Memory B cell (primary cell): ENCODE results near the gene SPRYD4.
A peak's percentile ranks its signal among the peaks of the same experiment; 100 is the strongest.
"Not testable (repeated sequence)": the region's sequence is repeated elsewhere in the genome, so short reads cannot be mapped to it uniquely, and the experiment has no call there.

Experiments used
- ATAC-seq: fragments of 150-1000 bp; cut with Tn5 transposase; 2 replicates; pipeline ENCODE4 v1.10.0; 2021; ENCODE audit warnings: low read depth, mild to moderate bottlenecking, moderate library complexity
- DNase-seq, 2 donors: peaks; one replicate each; pipeline ENCODE4 v3.0.0; 2022; ENCODE audit warnings: low spot score in 2 of 2
- H3K27ac Mint-ChIP-seq: one replicate; pipeline ENCODE4 v1.8.0; 2022; ENCODE audit warnings: mild to moderate bottlenecking, moderate library complexity, mixed read lengths
- H3K27me3 Mint-ChIP-seq: one replicate; pipeline ENCODE4 v1.8.0; 2022; ENCODE audit warnings: mixed read lengths
- H3K36me3 Mint-ChIP-seq: one replicate; pipeline ENCODE4 v1.8.0; 2022; ENCODE audit warnings: mild to moderate bottlenecking, mixed read lengths
- H3K4me1 Mint-ChIP-seq: one replicate; pipeline ENCODE4 v1.8.0; 2022; ENCODE audit warnings: mixed read lengths
- H3K4me3 Mint-ChIP-seq: one replicate; pipeline ENCODE4 v1.8.0; 2022; ENCODE audit warnings: mild to moderate bottlenecking, moderate library complexity, mixed read lengths
- H3K9me3 Mint-ChIP-seq: one replicate; pipeline ENCODE4 v1.8.0; 2022; ENCODE audit warnings: mixed read lengths

The SPRYD4 gene

DNA sequence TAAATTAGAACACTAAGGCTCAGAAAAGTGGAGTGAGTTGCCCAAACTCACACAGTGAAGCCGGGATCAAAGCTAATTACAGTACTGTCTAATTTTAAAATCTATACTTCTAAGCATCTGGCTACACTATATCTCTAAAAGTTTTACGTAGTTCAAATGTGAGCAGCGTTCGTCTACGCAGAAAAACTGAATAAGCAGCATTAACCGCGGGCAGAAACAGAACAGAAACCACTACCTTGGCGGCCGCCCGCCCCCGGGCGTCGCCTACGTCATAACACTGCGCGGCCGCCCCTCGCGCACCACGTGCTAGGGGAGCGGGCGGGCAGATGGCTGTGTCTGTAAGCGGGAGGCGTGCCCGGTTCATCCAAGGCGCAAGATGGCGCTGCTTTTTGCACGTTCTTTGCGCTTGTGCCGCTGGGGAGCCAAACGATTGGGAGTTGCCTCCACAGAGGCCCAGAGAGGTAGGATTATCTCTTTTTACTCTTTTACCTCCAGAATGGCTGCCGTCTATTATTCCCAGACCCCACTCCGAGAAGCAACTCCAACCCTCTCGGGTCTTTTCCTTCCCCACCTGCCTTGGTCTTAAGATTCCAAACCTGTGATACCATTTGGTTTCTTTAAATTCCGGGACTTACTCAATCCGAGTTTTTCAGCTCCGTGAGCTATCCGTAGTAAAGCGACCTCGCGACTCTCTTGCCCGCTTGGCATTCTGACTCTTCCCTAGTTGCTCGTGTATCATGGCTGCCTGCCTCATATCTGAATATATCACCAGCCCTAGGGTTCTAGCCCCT, at the start of gene SPRYD4:
SPRYD4 (plus strand) TSS at position 363 of the 791 bp plus-strand sequence; CDS start at position 377, 14 bp downstream.
- Mint-ChIP-seq H3K4me1 (peaks cover 20% of the 10 kb centered on the region), H3K36me3 (no peaks in the 10 kb centered on the region), H3K27me3 (no peaks in the 10 kb centered on the region), H3K27ac (peak within 1 kb of the TSS; percentile 93), H3K4me3 (peak within 1 kb of the TSS; percentile 96), H3K9me3 (no peaks in the 10 kb centered on the region)
- peak; percentile 97 for ATAC-seq
- DNase-seq, result peak; percentile 90 to 92

DNA sequence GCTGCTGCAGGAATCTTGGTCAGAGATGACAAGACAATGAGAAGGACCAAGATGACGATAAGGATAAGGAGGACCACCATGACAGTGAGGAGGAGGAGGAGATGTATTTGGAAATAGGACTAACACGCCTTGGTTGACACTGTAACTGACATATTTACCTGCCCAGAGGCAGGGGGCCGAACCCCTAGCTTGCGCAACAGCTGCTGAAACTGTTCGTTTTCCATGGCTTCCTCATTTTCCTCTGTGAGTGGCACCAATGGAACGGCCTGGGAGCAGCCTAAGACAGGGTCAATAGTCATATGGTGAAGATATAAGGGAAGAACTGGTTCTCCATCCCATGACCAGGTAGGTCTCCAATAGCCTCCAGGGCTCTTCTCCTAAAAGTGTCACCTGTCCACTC, 48.0 kb upstream of the SPRYD4 start:
- ATAC-seq (no peak), DNase-seq (no peak)
- Mint-ChIP-seq H3K4me1 (no peaks in the 10 kb centered on the region), H3K36me3 (peaks cover 41% of the 10 kb centered on the region), H3K9me3 (no peaks in the 10 kb centered on the region), H3K4me3 (no peak overlapping the region), H3K27me3 (no peaks in the 10 kb centered on the region), H3K27ac (no peak overlapping the region)

DNA sequence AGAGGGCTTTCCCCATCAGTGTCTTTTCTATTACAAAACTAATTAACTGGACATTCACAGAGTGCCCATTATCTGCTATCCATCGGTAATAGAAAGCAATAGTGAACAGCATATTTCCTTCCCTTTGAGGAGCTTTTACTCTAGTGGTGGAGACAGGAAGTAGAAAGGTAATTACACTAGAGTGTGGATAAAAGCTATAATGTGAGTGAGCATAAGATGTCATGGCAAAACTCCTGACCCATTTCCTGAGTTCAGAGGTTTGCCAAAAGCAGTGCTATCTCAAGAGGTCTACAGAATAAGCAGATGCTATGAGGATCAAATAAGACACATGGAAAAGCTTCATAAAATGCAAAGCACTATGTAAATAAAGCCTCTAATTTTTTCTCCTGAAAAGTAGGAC, 43.2 kb upstream of the SPRYD4 start:
- peaks cover 40% of the 10 kb centered on the region for H3K36me3 Mint-ChIP-seq
- peak overlapping the region; percentile 7 for H3K27ac Mint-ChIP-seq
- no peaks in the 10 kb centered on the region for H3K9me3 Mint-ChIP-seq
- no peaks in the 10 kb centered on the region for H3K27me3 Mint-ChIP-seq
- ATAC-seq (no peak), DNase-seq (no peak)
- no peaks in the 10 kb centered on the region for H3K4me1 Mint-ChIP-seq
- no peak overlapping the region for H3K4me3 Mint-ChIP-seq

DNA sequence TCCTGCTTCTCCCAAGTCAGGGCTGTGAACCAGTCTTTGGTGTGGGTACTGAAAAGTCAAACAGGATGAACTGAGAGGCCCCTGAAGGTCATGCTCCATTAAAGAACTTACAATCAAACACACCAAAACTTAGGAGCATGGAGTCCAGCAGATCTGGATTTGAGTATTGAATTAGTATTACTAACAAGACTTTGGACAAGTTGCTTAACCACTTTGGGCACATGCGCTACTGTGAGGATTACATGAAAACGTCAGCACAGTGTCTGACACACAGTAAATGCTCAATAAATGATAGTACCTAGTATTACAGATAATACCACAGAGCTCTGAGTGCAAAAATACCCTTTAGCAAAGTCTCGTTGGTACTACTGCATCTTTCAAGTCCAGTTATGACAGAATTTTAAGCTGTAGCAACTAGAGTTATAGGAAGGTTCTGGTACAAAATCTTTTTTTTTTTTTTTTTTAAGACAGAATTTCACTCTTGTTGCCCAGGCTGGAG, 42.4 kb upstream of the SPRYD4 start:
- H3K36me3 Mint-ChIP-seq, result peaks cover 35% of the 10 kb centered on the region

DNA sequence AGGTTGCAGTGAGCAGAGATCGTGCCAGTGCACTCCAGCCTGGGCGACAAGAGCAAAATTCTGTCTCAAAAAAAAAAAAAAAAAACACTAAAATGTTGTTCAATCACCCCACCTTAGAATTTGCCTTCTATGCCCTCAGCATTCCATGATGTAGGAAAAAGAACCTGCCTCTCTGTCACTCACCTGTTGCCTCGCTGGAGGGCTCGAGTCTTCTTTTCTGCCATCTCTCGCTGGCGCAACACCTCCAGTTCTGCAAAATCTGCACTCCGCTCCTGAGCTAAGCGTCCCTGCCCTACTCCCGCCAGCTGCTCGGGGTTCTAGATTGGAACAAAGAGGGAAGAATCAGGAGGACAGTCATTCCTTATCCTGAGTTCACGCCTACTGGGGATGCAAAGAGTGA, 37.1 kb upstream of the SPRYD4 start:
- Mint-ChIP-seq H3K4me1 (no peaks in the 10 kb centered on the region), H3K27ac (no peak overlapping the region), H3K4me3 (no peak overlapping the region), H3K9me3 (no peaks in the 10 kb centered on the region), H3K27me3 (no peaks in the 10 kb centered on the region), H3K36me3 (peaks cover 18% of the 10 kb centered on the region)
- DNase-seq, result no peak
- ATAC-seq, result no peak

More for the DNA sequence above, 42.4 kb upstream of the SPRYD4 start:
- Mint-ChIP-seq H3K9me3 (no peaks in the 10 kb centered on the region), H3K4me1 (no peaks in the 10 kb centered on the region), H3K27ac (no peak overlapping the region), H3K4me3 (no peak overlapping the region), H3K27me3 (no peaks in the 10 kb centered on the region)
- DNase-seq (no peak), ATAC-seq (no peak)

DNA sequence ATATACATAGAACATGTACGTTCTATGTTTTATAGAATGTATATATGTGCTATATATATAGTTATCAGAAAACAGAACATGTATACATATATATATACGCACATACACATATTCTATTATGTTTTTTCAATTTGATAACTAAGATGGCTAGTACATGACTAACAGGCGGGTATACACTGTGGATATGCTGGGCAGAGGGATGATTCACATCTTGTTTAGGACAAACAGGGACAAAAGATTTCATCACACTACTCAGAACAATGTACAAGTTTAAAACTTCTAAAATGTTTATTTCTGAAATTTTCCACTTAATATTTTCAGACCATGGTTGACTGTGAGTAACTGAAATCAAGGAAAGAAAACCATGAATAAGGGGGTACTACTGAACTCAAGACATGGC, 36.5 kb upstream of the SPRYD4 start:
- peaks cover 18% of the 10 kb centered on the region for H3K36me3 Mint-ChIP-seq
- H3K27ac Mint-ChIP-seq, result no peak overlapping the region

DNA sequence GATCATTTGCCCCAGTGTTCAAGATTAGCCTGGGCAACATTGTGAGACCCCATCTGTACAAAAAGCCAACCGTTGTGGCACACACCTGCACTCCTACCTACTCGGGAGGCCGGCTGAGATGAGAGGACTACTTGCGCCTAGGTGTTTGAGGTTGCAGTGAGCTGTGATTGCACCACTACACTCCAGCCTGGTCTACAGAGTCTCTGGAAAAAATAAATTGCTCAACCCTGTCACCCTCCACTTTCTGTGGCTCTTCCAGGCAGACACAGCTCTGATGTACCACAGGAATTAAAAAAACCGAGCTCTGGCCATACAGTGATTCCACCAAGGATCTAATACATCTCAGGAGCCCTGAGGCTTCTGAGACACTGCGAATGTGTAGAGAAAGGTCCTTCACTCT, 33.5 kb upstream of the SPRYD4 start:
- H3K4me3 Mint-ChIP-seq, result no peak overlapping the region

More for the DNA sequence above, 36.5 kb upstream of the SPRYD4 start:
- no peak overlapping the region for H3K4me3 Mint-ChIP-seq
- no peaks in the 10 kb centered on the region for H3K27me3 Mint-ChIP-seq
- ATAC-seq, result no peak
- no peaks in the 10 kb centered on the region for H3K9me3 Mint-ChIP-seq
- DNase-seq, result no peak
- H3K4me1 Mint-ChIP-seq, result no peaks in the 10 kb centered on the region

DNA sequence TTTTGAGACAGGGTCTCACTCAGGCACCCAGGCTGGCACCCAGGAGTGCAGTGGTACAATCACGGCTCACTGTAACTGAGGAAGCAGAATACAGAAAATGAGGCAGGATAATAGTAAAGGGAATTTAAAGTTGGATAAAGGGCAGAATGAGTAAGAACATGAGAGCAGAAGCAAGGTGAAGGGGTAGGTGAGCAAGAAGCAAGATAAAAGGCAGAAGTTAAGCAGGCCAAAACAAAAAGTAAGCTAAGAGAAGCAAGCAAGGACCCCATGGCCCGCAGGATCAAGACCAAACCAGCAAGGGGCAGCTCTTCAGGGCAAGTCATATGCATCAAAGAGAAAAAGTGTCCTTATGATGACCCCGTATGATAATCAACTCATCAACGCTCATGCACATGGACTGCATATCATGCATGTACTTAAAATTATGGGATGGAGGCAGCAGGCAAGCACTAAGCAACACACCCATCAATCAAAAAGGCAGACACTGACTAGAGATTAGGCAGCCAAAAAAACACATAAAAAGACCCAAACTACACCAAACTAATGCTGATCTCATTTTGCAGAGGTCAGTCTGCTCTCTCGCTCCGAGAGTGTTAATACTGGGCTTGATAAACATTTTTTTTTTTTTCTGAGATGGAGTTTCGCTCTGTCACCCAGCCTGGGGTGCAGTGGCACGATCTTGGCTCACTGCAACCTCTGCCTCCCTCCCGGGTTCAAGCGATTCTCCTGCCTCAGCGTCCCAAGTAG, 30.8 kb upstream of the SPRYD4 start:
- no peak for ATAC-seq
- DNase-seq, result no peak
- Mint-ChIP-seq H3K9me3 (no peaks in the 10 kb centered on the region), H3K27ac (no peak overlapping the region), H3K4me3 (no peak overlapping the region), H3K27me3 (no peaks in the 10 kb centered on the region), H3K4me1 (peaks cover 4% of the 10 kb centered on the region), H3K36me3 (peaks cover 2% of the 10 kb centered on the region)

More for the DNA sequence above, 33.5 kb upstream of the SPRYD4 start:
- no peaks in the 10 kb centered on the region for H3K27me3 Mint-ChIP-seq
- peaks cover 4% of the 10 kb centered on the region for H3K4me1 Mint-ChIP-seq
- no peak overlapping the region for H3K27ac Mint-ChIP-seq
- no peaks in the 10 kb centered on the region for H3K9me3 Mint-ChIP-seq
- no peak for DNase-seq
- ATAC-seq, result no peak
- H3K36me3 Mint-ChIP-seq, result peaks cover 8% of the 10 kb centered on the region

DNA sequence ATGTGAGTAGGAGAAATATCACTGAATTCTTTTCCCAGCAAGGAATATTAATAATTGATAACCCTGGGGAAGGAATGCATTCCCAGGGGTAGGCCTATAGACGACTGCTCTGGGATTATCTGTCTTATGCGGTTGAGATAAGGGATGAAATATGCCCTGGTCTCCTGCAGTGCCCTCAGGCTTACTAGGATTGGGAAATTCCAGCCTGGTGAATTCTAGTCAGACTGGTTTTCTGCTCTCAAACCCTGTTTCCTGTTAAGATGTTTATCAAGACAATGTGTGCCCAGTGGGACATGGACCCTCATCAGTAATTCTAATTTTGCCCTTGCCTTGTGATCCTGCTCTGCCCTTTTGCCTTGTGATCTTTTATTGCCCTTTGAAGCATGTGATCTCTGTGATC, 25.2 kb upstream of the SPRYD4 start:
- peaks cover 10% of the 10 kb centered on the region for H3K36me3 Mint-ChIP-seq
- not testable (repeated sequence) for H3K27ac Mint-ChIP-seq, H3K4me3 Mint-ChIP-seq, ATAC-seq, H3K9me3 Mint-ChIP-seq, H3K27me3 Mint-ChIP-seq, DNase-seq
- peaks cover 17% of the 10 kb centered on the region for H3K4me1 Mint-ChIP-seq

DNA sequence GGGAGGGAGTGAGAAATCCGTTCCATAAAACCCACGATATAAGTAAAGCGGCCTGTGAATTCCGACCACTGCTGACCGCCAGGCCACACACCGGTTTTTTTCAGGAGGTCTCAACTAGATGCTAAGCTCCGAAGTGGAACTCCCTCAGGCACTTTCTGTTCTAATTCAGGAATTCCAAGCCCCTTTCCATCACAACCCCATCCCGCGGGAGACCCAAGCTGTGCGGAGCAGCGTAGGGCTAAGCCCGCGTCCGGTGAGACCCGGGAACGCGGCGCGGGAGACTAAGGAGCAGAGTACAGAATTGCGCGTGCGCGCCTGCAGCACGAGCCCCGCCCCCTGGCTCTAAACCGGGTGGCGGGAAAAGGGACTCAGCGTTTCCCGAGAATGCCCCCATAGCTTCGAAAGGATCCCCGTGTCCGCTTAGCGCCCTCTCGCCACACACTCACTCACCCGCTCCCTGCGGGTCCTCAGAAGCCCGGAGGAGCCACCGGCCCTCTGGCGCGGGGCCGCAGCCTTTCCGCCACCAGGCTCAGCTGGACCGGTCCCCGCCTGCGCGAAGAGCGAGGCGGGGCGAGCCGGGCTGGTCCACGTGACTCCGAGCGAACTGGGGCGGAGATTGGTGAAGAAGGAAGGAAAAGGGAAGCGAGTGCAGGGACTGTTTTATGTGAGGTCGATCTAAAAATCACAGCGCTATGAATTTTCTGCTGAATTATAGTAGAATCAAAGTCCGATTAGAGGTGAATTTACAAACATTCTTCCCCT, 19.3 kb upstream of the SPRYD4 start, which contains the start of gene TIMELESS:
TIMELESS (minus strand) TSS at position 567 of the 762 bp plus-strand sequence. CDS start 15,256 bp downstream, outside the sequence.
- Mint-ChIP-seq H3K9me3 (no peaks in the 10 kb centered on the region), H3K27me3 (no peaks in the 10 kb centered on the region), H3K36me3 (peaks cover 5% of the 10 kb centered on the region), H3K27ac (peak within 1 kb of the TSS; percentile 92), H3K4me3 (peak within 1 kb of the TSS; percentile 94), H3K4me1 (peaks cover 19% of the 10 kb centered on the region)
- DNase-seq (peak; percentile 86 to 90), ATAC-seq (peak; percentile 98)

DNA sequence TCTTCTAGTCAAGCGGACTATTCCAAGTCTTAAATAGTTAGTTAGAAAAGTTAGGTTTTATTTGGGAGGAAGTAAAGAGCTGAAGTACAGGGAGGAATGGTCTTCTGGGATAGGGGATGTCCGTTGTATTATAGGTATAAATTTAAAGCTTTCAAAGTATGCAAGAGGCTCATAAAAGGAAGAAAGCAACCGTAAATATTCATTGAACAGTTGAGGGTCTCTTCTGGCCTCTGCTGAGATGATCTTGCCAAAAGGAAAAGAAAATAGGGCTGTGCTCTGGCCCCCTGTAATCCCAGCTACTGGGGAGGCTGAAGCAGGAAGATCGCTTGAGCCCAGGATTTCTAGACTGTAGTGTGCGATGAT, 18.8 kb upstream of the SPRYD4 start:
- ATAC-seq, result no peak
- H3K4me1 Mint-ChIP-seq, result peaks cover 17% of the 10 kb centered on the region
- H3K4me3 Mint-ChIP-seq, result peak overlapping the region; percentile 94
- H3K9me3 Mint-ChIP-seq, result no peaks in the 10 kb centered on the region
- peaks cover 2% of the 10 kb centered on the region for H3K36me3 Mint-ChIP-seq
- DNase-seq, result no peak
- H3K27me3 Mint-ChIP-seq, result no peaks in the 10 kb centered on the region
- H3K27ac Mint-ChIP-seq, result peak overlapping the region; percentile 92

DNA sequence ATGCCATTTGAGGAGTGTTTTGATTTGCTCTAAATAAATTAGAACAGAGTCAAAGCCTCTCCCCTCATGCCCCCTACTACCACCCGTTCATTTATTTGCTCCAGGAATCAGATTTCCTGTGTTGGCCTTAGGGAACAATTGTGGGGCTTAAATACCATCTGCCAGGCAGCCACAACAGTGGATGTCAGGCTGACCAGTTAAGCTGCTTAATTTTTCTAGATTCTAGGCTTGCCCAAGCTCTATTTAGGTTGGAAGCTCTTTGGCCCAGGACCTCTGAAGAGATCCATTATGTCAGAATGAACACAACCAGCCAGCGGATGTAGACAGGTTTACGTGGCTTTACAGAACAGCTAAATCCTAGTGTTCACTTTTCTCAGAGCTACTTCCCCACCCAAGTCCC, 18.1 kb upstream of the SPRYD4 start:
- Mint-ChIP-seq H3K9me3 (no peaks in the 10 kb centered on the region), H3K4me1 (peaks cover 15% of the 10 kb centered on the region), H3K4me3 (no peak overlapping the region), H3K27me3 (no peaks in the 10 kb centered on the region), H3K27ac (no peak overlapping the region), H3K36me3 (no peaks in the 10 kb centered on the region)
- ATAC-seq, result no peak
- DNase-seq, result no peak

DNA sequence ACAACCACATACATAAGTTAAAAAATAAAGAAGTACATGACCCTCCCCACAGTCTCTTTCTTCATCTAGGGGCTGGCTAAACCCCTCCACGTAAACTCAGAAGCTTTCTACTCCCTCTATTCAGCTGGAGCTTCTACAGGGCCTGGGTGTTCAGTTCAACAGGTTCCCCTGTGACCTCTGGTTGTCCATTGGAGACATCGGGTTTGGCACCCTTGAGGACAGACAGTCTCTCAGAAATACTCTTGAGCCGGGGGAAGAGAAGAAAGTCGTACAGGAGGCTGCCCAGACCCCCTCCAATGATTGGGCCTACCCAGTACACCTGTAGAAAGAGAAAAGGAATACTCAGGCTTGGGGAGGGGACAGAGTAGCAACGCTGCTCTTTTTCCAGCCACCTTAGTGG, 17.2 kb upstream of the SPRYD4 start:
- DNase-seq, result no peak
- Mint-ChIP-seq H3K27ac (no peak overlapping the region), H3K9me3 (no peaks in the 10 kb centered on the region), H3K36me3 (no peaks in the 10 kb centered on the region), H3K27me3 (no peaks in the 10 kb centered on the region), H3K4me3 (no peak overlapping the region), H3K4me1 (peaks cover 13% of the 10 kb centered on the region)
- no peak for ATAC-seq

DNA sequence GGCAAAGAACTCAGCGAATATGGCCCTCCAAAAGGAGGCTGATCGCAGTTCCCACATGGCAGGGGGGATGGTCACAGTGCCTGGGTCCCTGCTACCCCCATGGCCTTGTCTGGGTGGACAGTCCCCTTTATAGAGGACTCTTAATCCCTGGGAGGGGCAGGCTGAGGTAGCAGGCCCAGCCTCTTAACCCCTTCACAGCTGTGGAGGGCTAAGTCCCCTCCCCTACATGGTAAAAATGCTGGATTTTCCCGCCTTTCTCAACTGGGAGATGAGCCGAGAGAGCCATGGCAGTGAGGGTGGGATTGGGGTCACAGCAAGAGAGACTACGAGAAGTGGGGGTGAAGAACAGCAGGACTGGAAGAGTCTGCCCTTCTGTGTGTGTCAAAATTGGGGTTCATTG, 13.8 kb upstream of the SPRYD4 start, which contains the start of gene MIP:
MIP (minus strand) TSS at position 101 of the 400 bp plus-strand sequence; CDS start at position 57, 44 bp downstream.
- H3K9me3 Mint-ChIP-seq, result no peaks in the 10 kb centered on the region
- no peaks in the 10 kb centered on the region for H3K27me3 Mint-ChIP-seq
- no peak for ATAC-seq
- no peak within 1 kb of the TSS for H3K27ac Mint-ChIP-seq
- DNase-seq, result no peak
- H3K4me3 Mint-ChIP-seq, result no peak within 1 kb of the TSS
- peaks cover 3% of the 10 kb centered on the region for H3K4me1 Mint-ChIP-seq
- H3K36me3 Mint-ChIP-seq, result no peaks in the 10 kb centered on the region
